ENCODE data around the gene KRT8.

The KRT8 gene

GRCh38 chr12:52849511-52849910 is 55.4 kb downstream of the KRT8 start:
- TF ChIP-seq POLR2AphosphoS5 (IDR thresholded peaks at IDR 0.05; ENCODE audit: low read depth), result no peak
- Histone ChIP-seq H3K27me3 (ENCODE audit: insufficient read depth, poor library complexity, severe bottlenecking) (peaks cover 5% of the 10 kb centered on the region), H3K27ac (replicated peaks) (no peak overlapping the region), H3K4me3 (replicated peaks; ENCODE audit: insufficient read depth, low read length) (no peak overlapping the region)
- DNase-seq (ENCODE audit: low read depth in 1 of 2, low spot score in 1 of 2), result no peak

GRCh38 chr12:52848661-52849255 is 56.1 kb downstream of the KRT8 start, which contains the start of gene KRT78:
KRT78 (minus strand) TSS chr12:52848994; CDS start chr12:52848930, 64 bp downstream.
- no peak within 1 kb of the TSS for H3K27ac ChIP-seq (replicated peaks)
- H3K4me3 ChIP-seq (replicated peaks; ENCODE audit: insufficient read depth, low read length), result no peak within 1 kb of the TSS
- TF ChIP-seq GABPA (IDR thresholded peaks at IDR 0.05; ENCODE audit: low read depth) (no peak), REST (IDR thresholded peaks at IDR 0.05; ENCODE audit: insufficient replicate concordance, low read depth) (no peak), POLR2AphosphoS5 (IDR thresholded peaks at IDR 0.05; ENCODE audit: low read depth) (no peak), CTCF (IDR thresholded peaks at IDR 0.05; ENCODE audit: insufficient read depth, low read length) (no peak), SPI1 (IDR thresholded peaks at IDR 0.05; ENCODE audit: borderline replicate concordance, low read depth) (no peak)
- no peak for DNase-seq (ENCODE audit: low read depth in 1 of 2, low spot score in 1 of 2)
- H3K27me3 ChIP-seq (ENCODE audit: insufficient read depth, poor library complexity, severe bottlenecking), result peaks cover 5% of the 10 kb centered on the region

GRCh38 chr12:52847335-52848102 is 57.4 kb downstream of the KRT8 start:
- DNase-seq (ENCODE audit: low read depth in 1 of 2, low spot score in 1 of 2), result no peak

More at GRCh38 chr12:52847335-52848102, 57.4 kb downstream of the KRT8 start:
- Histone ChIP-seq H3K4me3 (replicated peaks; ENCODE audit: insufficient read depth, low read length) (no peak overlapping the region), H3K27ac (replicated peaks) (no peak overlapping the region), H3K27me3 (ENCODE audit: insufficient read depth, poor library complexity, severe bottlenecking) (peaks cover 6% of the 10 kb centered on the region)
- TF ChIP-seq REST (IDR thresholded peaks at IDR 0.05; ENCODE audit: insufficient replicate concordance, low read depth) (no peak), POLR2AphosphoS5 (IDR thresholded peaks at IDR 0.05; ENCODE audit: low read depth) (no peak), CTCF (IDR thresholded peaks at IDR 0.05; ENCODE audit: insufficient read depth, low read length) (no peak), SPI1 (IDR thresholded peaks at IDR 0.05; ENCODE audit: borderline replicate concordance, low read depth) (no peak), GABPA (IDR thresholded peaks at IDR 0.05; ENCODE audit: low read depth) (no peak)
